ENCODE data around the gene NUDT11. TPM values are rescaled to one million over a fixed set of nuclear protein-coding genes. Genes with fewer than 3 reads are reported as not detected.

NUDT11 gene
- total RNA-seq, 1 donor from 2014 or later, result not detected

Other genes starting within 250 kb of the NUDT11 start
- 0.35 TPM for gene NUDT10, start 163.8 kb downstream of the NUDT11 start, total RNA-seq
- gene CENPVL3, start 122.3 kb upstream of the NUDT11 start, total RNA-seq, result not detected
- not detected for gene CENPVL2, start 186.2 kb upstream of the NUDT11 start, total RNA-seq
- gene CENPVL1, start 213.9 kb upstream of the NUDT11 start, total RNA-seq, result not detected
- 8.6 TPM for gene GSPT2, start 246.8 kb upstream of the NUDT11 start, total RNA-seq